Measurements from ENCODE around the gene AMZ1. TPM values are rescaled to one million over a fixed set of nuclear protein-coding genes. Genes with fewer than 3 reads are reported as not detected.
A peak's percentile ranks its signal among the peaks of the same experiment; 100 is the strongest.

AMZ1 gene
- total RNA-seq, 2 donors from 2014 or later, result not detected

GRCh38 chr7:2755531-2755930 is 67.5 kb downstream of the AMZ1 start:
- no peak for TF ChIP-seq POLR2A (IDR thresholded peaks at IDR 0.05)
- TF ChIP-seq, protein P1, sequence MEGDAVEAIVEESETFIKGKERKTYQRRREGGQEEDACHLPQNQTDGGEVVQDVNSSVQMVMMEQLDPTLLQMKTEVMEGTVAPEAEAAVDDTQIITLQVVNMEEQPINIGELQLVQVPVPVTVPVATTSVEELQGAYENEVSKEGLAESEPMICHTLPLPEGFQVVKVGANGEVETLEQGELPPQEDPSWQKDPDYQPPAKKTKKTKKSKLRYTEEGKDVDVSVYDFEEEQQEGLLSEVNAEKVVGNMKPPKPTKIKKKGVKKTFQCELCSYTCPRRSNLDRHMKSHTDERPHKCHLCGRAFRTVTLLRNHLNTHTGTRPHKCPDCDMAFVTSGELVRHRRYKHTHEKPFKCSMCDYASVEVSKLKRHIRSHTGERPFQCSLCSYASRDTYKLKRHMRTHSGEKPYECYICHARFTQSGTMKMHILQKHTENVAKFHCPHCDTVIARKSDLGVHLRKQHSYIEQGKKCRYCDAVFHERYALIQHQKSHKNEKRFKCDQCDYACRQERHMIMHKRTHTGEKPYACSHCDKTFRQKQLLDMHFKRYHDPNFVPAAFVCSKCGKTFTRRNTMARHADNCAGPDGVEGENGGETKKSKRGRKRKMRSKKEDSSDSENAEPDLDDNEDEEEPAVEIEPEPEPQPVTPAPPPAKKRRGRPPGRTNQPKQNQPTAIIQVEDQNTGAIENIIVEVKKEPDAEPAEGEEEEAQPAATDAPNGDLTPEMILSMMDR (IDR thresholded peaks at IDR 0.05), result no peak
- Histone ChIP-seq H3K4me1 (no peaks in the 10 kb centered on the region), H3K27ac (no peak overlapping the region), H3K36me3 (replicated peaks in 1 of 2; ENCODE audit: insufficient read depth in 1 of 2, low read depth in 2 of 2) (no peaks in the 10 kb centered on the region), H3K27me3 (no peaks in the 10 kb centered on the region), H3K4me3 (no peak overlapping the region), H3K9me3 (no peaks in the 10 kb centered on the region)
- no peak for ATAC-seq
- no peak for DNase-seq
- intact Hi-C loops (cut with DNase I), result no loop called here

DNA sequence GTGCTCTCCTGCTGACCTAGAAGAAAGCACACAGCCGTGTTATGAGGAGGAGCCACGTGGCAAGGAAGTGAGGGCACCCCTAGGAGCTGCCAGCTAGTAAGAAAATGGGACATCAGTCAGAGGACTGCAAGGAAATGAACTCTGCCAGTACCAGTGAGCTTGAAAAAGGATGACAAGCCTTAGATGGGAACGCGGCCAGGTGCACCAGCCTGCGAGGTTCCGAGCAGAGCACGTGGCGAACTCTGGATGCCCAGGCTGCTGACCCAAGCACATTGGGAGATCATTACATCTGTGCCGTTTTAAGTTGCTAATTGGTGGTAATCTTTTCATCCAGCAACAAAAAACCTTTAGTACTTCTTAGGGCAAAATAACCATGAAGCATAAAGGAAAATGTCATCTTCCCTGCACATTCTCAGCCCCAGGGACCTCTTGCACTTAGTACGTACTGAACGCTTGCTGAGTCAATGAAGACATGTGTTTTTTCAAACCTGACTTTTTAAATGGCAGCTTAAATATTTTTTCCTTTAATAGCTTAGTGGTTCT is 69.4 kb downstream of the AMZ1 start:
- DNase-seq (peak in 3 of 4 donors; percentile 39 to 62 (median 58)), ATAC-seq (no peak)
- intact Hi-C loops (cut with DNase I), result no loop called here
- no peak overlapping the region for H3K4me3 ChIP-seq
- H3K4me1 ChIP-seq, result no peaks in the 10 kb centered on the region
- no peaks in the 10 kb centered on the region for H3K36me3 ChIP-seq (replicated peaks in 1 of 2; ENCODE audit: insufficient read depth in 1 of 2, low read depth in 2 of 2)
- H3K9me3 ChIP-seq, result no peaks in the 10 kb centered on the region
- H3K27me3 ChIP-seq, result no peaks in the 10 kb centered on the region
- peak overlapping the region in 2 of 4 donors; percentile 54 to 72 for H3K27ac ChIP-seq
- 78 to 81% methylated on average over 11 of the region's 11 CpGs for WGBS, 2 donors
- no peak for TF ChIP-seq POLR2A (IDR thresholded peaks at IDR 0.05)
- TF ChIP-seq, protein P1 (IDR thresholded peaks at IDR 0.05), result no peak

- ATAC-seq, result peak; percentile 61
- H3K4me1 ChIP-seq, result no peaks in the 10 kb centered on the region
- peak in 2 of 4 donors; percentile 21 to 72 for DNase-seq
These were observed 70.1 kb downstream of the AMZ1 start for GRCh38 chr7:2757904-2758672.

GRCh38 chr7:2758673-2759616 is 70.9 kb downstream of the AMZ1 start:
- H3K9me3 ChIP-seq, result no peaks in the 10 kb centered on the region
- H3K27me3 ChIP-seq, result no peaks in the 10 kb centered on the region
- no peaks in the 10 kb centered on the region for H3K36me3 ChIP-seq (replicated peaks in 1 of 2; ENCODE audit: insufficient read depth in 1 of 2, low read depth in 2 of 2)
- peak overlapping the region in 2 of 4 donors; percentile 54 to 72 for H3K27ac ChIP-seq
- no peak for TF ChIP-seq POLR2A (IDR thresholded peaks at IDR 0.05)
- TF ChIP-seq, protein P1 (IDR thresholded peaks at IDR 0.05), result no peak
- H3K4me3 ChIP-seq, result no peak overlapping the region
- no peaks in the 10 kb centered on the region for H3K4me1 ChIP-seq
- ATAC-seq, result no peak
- DNase-seq, result no peak
- 94 to 95% methylated on average over 15 to 18 of the region's 18 CpGs for WGBS, 2 donors
- intact Hi-C loops (cut with DNase I), result no loop called here

More at GRCh38 chr7:2757904-2758672, 70.1 kb downstream of the AMZ1 start:
- H3K36me3 ChIP-seq (replicated peaks in 1 of 2; ENCODE audit: insufficient read depth in 1 of 2, low read depth in 2 of 2), result no peaks in the 10 kb centered on the region
- H3K27ac ChIP-seq, result peak overlapping the region in 2 of 4 donors; percentile 54 to 72
- no peak overlapping the region for H3K4me3 ChIP-seq
- intact Hi-C loops (cut with DNase I), result no loop called here
- no peaks in the 10 kb centered on the region for H3K9me3 ChIP-seq
- WGBS, 2 donors, result 66 to 74% methylated on average over 10 to 12 of the region's 12 CpGs
- no peaks in the 10 kb centered on the region for H3K27me3 ChIP-seq
- TF ChIP-seq POLR2A (IDR thresholded peaks at IDR 0.05), result no peak
- TF ChIP-seq, protein P1 (IDR thresholded peaks at IDR 0.05), result no peak

Measured in body of pancreas (tissue), 4 donors.